HG02970 (cell line): ENCODE data around the gene RALGAPB.
"Not testable (repeated sequence)": the region's sequence is repeated elsewhere in the genome, so short reads cannot be mapped to it uniquely, and the experiment has no call there.

Source experiments
- ATAC-seq: cut with Tn5 transposase; IDR thresholded peaks from one replicate; pipeline ENCODE4 v1.9.1; 2021; ENCODE audit warnings: mild to moderate bottlenecking, moderate library complexity, moderate number of reproducible peaks; ENCODE audit not compliant: unreplicated experiment, low FRiP score

The RALGAPB gene

DNA sequence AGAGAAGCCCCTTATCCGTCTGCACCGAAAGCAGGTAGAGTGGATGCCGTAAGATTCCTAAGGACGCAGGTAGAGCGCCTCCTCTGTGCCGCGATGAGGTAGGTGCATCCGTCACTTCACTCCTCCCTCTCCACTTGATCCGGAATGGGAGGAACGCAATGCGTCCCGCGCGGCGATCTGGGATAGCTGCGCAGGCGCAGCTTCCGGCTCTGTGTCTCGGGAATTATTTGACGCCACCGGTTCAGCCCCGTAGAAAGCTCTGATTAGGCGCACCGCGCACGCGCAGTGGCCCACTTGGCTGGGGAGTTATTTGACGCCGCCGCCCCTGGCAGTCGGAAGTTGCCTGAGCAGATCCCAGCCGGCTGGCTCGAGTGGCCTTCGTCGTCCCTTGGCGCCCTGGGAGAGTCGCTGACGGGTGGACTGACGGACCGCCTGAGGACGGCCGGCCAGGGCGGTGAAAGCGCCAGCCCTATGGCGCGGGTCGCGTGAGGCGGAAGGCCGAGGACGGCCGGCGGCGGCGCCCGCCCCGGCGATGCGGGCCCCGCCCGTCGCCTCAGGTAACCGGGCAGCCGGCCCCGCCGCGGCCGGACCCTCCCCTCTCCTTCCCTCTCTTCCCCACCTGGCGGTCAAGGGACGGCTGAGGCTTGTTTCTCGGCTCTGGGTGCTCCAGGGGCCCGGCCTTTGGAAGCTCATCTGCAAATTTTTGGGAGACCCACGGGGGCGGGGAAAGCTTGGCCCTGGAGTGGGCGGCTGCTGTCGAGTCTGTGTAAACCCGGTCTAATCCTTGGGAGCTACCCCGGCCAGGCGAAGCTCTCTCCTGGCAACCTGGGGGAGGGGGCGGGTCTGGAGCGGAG is at the start of gene RALGAPB:
Gene RALGAPB (plus strand): TSS at position 331 of the 854 bp plus-strand sequence. CDS start 15,590 bp downstream, outside the sequence.
- ATAC-seq, result peak; percentile 89

DNA sequence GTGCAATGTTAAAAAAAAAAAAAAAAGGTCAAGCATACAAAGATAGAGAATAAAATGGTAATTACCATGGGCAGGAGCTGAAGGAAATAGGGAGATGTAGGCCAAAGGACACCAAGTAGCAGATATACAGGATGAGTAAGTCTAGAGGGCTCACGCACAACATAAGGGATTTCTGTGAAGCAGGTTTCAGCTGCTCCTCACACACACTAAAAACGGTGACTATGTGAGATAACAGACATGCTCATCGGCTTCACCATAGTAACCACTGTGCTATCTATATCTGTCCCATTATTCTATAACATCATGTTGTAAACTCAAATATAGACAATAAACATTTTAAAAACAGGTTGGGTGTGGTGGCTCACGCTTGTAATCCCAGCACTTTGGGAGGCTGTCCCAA is 49.1 kb upstream of the RALGAPB start:
- no peak for ATAC-seq

DNA sequence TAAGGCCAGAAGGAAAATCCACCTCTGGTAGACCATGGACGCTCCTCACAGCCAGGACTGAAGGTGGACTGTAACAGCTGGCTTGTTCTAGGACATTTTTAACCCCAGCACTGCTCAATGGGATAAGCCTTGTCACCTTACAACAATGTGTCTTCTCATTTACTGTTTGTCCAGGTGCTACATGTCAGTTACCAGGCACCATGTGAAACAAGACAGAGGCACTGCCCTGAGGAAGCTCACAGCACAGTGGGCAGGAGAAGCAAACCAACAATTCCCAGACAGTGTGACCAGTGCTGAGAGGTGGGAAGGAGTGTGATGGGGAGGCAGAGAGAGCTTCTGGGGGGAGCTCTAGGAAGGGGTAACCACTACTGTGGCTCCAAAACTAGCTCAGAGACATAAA is 48.2 kb upstream of the RALGAPB start:
- ATAC-seq, result no peak

DNA sequence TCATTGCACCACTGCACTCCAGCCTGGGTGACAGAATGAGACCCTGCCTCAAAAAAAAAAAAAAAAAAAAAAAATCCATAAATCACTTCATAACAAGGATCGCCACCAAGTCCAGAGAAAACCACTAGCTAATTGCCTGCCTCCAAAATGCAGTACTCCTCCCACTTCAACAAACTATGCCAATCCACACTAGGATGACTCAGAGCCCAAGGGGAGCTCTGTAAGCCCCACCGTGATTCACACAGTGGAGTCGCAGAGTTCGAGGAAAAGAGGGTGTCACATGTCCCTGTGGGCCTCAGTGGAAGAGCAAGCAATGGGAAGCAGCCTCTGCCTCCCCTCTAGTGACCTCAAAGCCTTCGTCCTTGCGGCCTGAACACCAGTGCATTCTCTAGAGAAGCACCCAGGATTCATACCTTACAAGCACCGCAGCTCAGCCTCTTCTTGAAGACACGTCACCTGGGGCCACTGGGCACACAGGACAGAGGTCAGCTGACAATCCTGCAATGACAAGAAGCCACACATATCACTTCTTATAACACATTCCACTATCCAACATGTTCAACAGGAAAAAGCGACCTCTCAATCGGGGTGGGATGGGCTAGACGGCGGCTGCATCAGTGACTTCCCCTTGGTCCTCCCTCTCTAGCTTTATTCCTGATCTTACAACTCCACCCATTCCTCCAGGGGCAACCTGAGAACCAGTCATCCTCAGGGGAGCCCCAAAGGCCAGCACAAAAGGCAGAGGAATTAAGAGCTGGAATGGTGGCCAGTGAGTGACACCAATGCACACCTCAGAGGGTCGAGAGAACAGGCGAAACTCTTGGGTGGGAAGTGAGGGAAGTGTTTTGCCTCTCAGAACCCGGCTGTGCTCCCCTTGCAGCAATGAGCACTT is 46.4 kb upstream of the RALGAPB start:
- ATAC-seq, result no peak

DNA sequence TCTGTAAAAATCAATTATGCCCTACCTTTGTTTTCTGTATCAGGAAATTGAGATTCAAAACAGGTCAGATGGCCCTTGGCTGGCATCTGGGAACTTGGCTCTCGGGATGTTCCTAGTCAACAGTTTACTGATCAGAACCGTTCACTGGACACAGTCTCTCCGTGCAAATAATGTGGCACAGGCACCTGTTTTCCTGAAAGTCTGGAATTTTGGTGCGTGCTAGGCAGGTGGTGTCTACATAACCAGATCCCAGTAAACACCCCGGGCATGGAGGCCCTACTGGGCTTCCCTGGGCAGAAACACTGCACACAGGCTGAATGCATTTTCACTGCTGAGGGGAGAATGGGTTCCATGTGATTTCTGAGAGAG is 45.0 kb upstream of the RALGAPB start:
- ATAC-seq, result no peak

DNA sequence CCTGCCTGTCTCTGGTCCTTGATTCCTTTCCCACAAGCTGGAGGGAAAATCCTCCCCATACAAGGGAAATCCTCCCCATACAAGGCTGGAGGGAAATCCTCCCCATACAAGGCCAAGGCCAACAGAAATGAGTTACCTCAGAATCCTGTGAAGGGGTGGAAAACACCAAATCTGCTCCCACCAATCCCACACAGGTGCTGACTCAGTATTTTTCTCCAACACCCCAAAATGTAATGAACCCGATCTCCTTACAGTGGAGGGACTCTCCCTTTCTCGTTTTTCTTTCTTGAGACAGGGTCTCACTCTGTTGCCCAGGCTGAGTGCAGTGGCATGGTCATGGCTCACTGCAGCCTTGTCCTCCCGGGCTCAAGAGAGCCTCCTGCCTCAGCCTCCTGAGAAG is 43.8 kb upstream of the RALGAPB start:
- no peak for ATAC-seq

DNA sequence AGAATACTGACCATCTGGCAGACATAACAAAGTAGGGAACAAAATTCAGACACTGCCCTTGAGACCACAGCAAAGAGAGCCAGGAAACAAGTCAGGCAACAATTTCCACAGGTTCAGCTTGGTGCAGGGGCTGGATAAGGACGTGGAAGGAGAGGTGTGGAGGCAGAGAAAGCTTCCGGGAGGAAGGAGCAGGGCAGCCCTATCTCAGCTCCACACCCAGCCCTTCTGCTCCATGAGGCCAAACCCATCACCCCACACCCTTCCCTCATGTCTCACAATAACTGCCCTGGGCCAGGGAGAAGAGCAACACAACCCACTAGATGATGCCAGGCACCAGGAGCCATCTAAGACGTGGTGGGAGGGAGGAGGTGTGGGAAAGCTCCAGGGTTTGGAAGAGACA is 43.3 kb upstream of the RALGAPB start:
- no peak for ATAC-seq

DNA sequence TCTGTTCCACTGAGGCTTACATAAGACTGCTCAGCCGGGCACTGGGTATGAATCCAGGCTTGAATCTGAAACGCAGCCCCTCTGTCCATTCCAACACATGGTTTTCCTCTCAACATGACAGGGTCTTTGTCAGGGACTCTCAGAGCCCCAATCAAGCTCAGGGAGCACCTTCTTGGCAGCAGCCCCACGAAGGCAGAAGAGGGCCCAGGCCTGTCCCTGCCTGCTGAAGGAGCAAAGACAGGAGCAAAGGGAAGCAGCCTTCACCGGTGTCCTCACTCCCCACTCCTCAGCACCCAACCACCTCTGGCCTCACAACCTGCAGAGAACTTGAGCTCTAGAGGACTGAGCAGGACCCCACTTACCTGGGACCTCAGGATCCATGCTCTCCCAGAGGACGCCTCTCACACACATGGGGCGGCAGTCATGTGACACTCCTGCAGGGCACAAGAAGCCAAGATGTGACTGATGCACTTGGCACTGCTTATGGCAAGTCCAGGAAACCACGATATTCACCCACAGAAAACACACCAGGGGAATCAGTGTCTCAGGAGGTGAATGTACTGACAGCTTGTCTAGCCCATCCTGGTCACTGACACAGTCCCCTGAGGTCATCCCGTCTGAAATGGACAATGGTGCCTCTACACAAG is 41.8 kb upstream of the RALGAPB start:
- ATAC-seq, result no peak

DNA sequence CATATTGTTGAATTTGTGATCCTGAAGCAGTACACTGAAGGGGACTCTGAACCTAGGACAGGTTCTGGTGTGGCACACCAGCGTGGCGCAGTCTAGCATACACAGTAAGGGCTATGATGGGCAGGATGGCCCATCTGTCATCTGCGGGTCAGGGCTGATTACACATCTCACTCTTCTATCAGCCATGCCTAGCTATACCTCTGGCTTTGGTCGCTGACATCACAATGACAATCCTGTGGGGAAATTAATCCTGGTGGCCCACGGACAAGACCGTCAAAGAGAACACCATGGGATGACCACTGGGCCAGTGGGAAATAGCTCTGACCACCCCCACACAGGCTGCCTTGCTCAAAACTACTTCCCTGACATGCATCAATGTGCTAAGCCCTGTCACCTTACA is 40.4 kb upstream of the RALGAPB start:
- ATAC-seq, result no peak

DNA sequence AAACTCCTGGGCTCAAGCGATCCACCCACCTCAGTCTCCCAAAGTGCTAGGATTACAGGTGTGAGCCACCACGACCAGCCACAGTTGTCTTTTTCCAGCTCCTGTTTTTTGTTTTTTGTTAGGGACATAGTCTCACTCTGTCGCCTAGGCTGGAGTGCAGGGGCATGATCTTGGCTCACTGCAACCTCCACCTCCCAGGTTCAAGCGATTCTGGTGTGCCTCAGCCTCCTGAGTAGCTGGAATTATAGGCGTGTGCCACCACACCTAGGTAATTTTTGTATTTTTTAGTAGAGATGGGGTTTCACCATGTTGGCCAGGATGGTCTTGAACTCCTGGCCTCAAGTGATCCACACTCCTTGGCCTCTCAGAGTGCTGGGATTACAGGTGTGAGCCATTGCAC is 39.8 kb upstream of the RALGAPB start:
- ATAC-seq, result not testable (repeated sequence)

DNA sequence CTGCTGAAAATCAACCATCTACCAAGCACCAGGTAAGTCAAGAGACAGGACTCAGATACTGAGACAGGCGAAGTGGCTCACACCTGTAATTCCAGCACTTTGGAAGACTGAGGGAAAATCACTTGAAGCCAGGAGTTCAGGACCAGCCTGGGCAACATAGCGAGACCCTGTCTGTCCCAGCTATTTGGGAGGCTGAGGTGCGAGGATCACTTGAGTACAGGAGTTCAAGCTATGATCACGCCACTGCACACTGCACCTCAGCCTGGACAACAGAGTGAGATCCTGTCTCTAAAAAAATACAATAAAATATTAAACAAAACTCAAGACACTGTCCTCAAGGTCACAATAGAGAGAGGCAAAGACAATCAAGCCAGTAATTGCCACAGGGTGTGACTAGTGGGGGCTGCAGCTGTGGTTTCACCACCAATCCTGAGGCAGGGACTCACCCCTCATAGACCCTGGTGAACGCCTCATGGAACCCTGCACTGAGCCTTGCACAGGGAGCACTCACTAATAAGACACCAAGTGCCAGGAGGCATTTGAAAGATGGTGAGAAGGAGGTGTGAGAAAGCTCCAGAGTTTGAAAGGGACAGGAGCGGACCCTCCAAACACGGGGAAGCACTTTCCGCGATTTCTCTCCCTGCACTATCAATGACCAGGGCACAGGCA is 39.2 kb upstream of the RALGAPB start:
- no peak for ATAC-seq

DNA sequence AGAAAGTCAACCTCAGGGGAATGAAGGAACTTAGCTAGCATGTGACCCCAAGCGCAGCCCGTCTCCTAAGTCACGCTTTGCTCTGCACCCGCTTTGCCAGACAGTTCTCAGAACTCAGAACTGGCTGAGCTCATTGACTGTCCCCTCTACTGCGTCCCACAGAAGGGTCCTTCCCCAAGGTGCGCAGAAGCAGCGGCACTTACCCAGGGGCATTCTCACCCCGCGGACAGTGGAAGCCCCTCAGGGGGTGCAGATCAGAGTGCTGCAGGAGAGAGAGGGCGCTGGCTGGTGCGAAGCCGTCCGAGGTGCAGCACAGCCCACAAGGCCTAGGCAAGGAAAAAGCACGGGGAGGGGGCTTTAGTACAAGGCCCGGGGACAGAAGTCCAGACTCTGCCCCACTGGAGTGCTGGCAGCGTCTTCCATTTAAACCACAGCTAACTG is 38.3 kb upstream of the RALGAPB start:
- no peak for ATAC-seq

DNA sequence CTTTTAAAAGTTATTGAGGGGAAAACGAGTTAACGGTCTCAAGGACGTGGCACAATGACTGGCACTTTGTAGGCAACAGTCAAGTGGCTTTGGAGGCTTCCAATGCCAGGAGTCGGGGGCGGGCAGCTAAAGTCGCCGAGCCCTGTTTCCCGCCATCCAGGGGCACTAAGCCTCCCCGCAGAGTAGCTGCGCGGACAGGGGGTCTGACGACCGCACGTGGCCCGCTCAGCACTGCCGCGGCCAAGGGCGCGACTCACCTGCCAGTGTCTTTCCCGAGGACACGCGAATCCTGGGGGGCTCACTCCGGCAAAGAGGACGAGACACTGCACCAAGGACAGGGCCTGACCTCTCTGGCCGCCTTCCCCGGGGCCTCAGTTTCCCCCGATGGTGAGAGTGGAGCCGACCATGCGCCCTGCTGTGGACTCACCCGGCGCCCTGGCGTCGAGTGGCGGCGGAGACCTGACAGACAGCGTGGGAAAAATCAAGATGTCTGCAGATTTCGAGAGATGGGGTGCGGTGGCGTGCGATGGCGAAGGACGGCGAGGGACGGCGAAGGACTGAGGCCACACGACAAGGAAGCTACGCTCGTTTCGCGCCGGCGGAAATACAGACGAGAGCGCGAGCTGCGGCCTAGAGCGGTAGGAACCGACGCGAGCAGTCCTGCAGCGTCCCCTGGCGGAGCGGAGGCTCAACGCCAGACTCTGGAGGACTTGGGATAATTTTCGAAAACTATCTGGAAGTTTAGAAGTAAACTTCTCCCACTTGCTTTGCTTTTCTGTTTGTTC is 37.7 kb upstream of the RALGAPB start, which contains the start of gene SNHG17:
Gene SNHG17 (minus strand): TSS at position 559 of the 785 bp plus-strand sequence.
- ATAC-seq, result no peak

DNA sequence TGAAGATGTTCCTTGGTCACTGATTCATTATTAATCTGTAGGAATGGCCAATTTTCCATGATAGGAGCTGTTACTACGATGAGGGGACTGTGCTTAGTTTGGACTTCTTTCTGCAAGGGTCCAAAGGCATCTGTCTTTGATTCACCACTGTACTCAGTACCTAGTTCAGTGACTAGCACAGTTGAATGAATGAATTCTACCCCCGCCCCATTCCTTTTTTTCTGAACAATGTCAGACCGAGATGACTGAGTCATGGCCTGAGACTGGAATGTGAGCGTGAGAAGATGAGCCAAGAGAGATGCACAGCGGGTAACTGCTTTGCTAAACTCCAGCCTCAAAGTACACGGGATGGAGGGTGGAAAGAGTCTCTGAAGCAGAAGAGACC is 37.1 kb upstream of the RALGAPB start:
- no peak for ATAC-seq

DNA sequence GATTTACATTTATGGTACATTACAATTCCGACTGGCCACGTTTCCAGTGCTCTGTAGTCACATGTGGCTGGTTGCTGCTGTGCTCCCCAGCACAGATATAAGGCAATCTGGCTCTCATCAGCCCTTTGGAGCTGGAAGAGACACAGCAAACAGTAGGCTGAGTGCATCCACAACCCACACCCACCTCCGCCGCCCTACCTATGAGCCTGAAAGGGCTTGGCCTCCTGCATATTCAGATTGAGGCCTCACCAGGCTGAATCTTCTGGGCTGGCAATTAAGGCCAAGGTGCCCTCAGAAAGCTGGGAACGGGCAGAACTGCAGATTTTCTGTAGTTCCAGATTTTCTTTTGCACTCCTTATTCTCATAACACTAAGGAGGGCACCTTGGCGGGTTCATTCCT is 34.8 kb upstream of the RALGAPB start:
- ATAC-seq, result no peak

DNA sequence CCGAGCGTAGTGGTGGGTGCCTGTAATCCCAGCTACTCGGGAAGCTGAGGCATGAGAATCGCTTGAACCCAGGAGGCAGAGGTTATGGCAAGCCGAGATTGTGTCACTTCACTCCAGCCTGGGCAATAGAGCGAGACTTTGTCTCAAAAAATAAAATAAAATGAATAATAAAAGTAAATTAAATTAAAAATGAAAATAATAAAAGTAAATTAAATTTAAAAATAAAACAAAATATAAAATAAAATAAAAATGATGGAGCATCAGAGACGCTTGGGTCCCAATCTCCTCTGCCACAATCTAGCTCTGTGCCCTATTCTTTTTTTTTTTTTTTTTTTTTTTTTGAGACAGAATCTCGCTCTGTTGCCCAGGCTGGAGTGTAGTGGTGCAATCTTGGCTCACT is 31.5 kb upstream of the RALGAPB start:
- not testable (repeated sequence) for ATAC-seq

DNA sequence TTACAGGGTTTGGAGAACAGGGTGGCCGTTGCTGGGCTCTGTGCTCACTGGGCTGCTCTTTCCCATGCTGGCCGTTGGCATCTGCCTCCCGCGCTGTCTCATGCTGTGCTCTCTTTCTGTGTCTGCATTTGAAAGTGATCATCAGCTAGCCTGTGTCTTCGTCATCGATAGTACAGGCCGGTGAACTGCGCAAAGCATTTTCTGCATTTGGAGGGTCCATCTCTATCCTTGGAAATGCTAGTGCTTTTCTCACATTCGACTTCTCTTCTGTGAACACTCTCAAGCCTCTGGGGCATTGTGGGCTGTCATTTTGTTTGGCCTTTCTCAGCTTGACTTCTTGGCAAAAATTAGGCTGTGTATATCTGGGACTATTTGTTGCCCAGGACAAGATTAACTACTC is 30.7 kb upstream of the RALGAPB start:
- ATAC-seq, result no peak

DNA sequence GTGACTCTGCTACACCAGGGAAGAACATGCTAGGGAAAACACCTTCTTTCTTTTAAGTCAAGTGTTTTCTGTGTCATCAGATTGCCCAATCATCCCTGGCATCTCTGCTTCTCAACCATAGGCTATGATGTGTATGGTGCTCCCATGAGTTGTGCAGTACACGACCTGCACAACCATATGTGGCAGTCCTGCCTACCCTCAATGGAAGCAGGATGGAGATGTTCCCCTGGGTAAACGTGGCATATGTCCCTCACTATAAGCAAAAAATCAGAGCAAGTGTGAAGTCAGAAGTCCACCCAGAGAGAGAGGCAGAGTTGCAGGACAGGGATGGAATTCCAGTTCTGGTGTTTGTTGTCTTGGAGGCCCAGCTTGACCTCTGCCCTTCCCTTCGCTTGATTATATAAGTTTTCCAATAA is 27.3 kb upstream of the RALGAPB start:
- ATAC-seq, result no peak

DNA sequence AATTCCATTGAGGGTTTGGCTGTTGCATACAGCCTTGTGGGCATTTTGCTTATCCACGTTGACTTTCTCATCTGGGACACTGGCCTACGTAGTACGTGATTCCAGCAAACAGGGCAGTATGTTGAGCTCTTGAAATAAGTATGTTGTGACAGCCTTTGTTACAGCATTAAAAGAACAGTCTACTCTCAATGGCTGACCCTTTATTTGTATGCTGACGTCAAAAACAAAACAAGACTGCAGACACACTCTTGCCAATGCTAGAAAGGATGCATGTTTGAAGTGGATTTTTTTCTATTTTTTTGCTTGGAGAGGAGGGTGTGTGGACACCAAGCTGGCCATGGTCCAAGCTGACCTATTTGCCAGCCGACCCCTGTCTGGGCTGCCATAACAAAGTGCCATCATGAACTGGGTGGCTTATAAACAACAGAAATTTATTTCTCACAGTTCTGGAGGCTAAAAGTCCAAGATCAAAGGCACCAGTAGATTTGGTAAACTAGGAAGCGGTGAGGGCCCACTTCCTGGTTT is 26.7 kb upstream of the RALGAPB start:
- ATAC-seq, result no peak
